ENCODE measurements around the gene KAT7. TPM values are rescaled to one million over a fixed set of nuclear protein-coding genes. Genes with fewer than 3 reads are reported as not detected.

Gene KAT7
- total RNA-seq, 6 experiments from 2014 or later: 35.3 to 45.5 (median 36.5) TPM

GRCh38 chr17:49872754-49873377, 84.4 kb downstream of the KAT7 start:
- Mint-ChIP-seq H3K36me3 (ENCODE audit: low read depth) (no peaks in the 10 kb centered on the region), H3K27ac (no peak overlapping the region), H3K4me3 (no peak overlapping the region), H3K9me3 (no peaks in the 10 kb centered on the region), H3K4me1 (ENCODE audit: low read depth) (no peaks in the 10 kb centered on the region), H3K27me3 (ENCODE audit: insufficient read depth) (peaks cover 48% of the 10 kb centered on the region)
- TF ChIP-seq CTCF (IDR thresholded peaks at IDR 0.05): no peak
- DNase-seq: no peak

GRCh38 chr17:49873466-49873865, 85.0 kb downstream of the KAT7 start:
- H3K27ac Mint-ChIP-seq: no peak overlapping the region
- DNase-seq: no peak
- no peaks in the 10 kb centered on the region for H3K4me1 Mint-ChIP-seq (ENCODE audit: low read depth)
- H3K4me3 Mint-ChIP-seq: no peak overlapping the region
- no peaks in the 10 kb centered on the region for H3K9me3 Mint-ChIP-seq
- no peaks in the 10 kb centered on the region for H3K36me3 Mint-ChIP-seq (ENCODE audit: low read depth)
- H3K27me3 Mint-ChIP-seq (ENCODE audit: insufficient read depth): peaks cover 47% of the 10 kb centered on the region
- no peak for TF ChIP-seq CTCF (IDR thresholded peaks at IDR 0.05)

- Mint-ChIP-seq H3K27me3 (ENCODE audit: insufficient read depth) (peaks cover 45% of the 10 kb centered on the region), H3K4me3 (no peak overlapping the region), H3K36me3 (ENCODE audit: low read depth) (no peaks in the 10 kb centered on the region), H3K4me1 (ENCODE audit: low read depth) (no peaks in the 10 kb centered on the region), H3K27ac (no peak overlapping the region), H3K9me3 (no peaks in the 10 kb centered on the region)
- no peak for DNase-seq
- no peak for TF ChIP-seq CTCF (IDR thresholded peaks at IDR 0.05)
Measured at GRCh38 chr17:49873926-49874325, 85.4 kb downstream of the KAT7 start.

- Mint-ChIP-seq H3K27me3 (ENCODE audit: insufficient read depth) (peaks cover 49% of the 10 kb centered on the region), H3K9me3 (no peaks in the 10 kb centered on the region), H3K4me1 (ENCODE audit: low read depth) (no peaks in the 10 kb centered on the region), H3K27ac (no peak overlapping the region), H3K36me3 (ENCODE audit: low read depth) (no peaks in the 10 kb centered on the region), H3K4me3 (no peak overlapping the region)
- DNase-seq: no peak
- TF ChIP-seq CTCF (IDR thresholded peaks at IDR 0.05): no peak
Measured at GRCh38 chr17:49874911-49875310, 86.4 kb downstream of the KAT7 start.

GRCh38 chr17:49875685-49876084, 87.2 kb downstream of the KAT7 start:
- Mint-ChIP-seq H3K27ac (no peak overlapping the region), H3K36me3 (ENCODE audit: low read depth) (no peaks in the 10 kb centered on the region), H3K4me1 (ENCODE audit: low read depth) (no peaks in the 10 kb centered on the region), H3K27me3 (ENCODE audit: insufficient read depth) (peaks cover 46% of the 10 kb centered on the region), H3K4me3 (no peak overlapping the region), H3K9me3 (no peaks in the 10 kb centered on the region)
- DNase-seq: no peak
- TF ChIP-seq CTCF (IDR thresholded peaks at IDR 0.05): no peak

Data from HFFc6 (cell line).